K562 (cell line): ENCODE measurements around the gene RUNDC1. TPM values are rescaled to one million over a fixed set of nuclear protein-coding genes. Genes with fewer than 3 reads are reported as not detected.

Source experiments
- ATAC-seq: fragments of 200-7000 bp; cut with Tn5 transposase; 3 replicates; pipeline ENCODE4 v1.9.1; 2020; ENCODE audit warnings: moderate library complexity
- BruUV-seq: library from RNA; stranded (reverse); fragments of 400-500 nt; replicated peaks from 2 replicates; lab custom pipeline; 2021; lab: Mats Ljungman, UMichigan
- CTCF ChIA-PET: fragments of 300-600 bp; formaldehyde crosslinking; extraction: SDS; loops from one replicate; lab custom pipeline; 2021; ENCODE audit warnings: low intra/inter-chr PET ratio; lab: Yijun Ruan, JAX
- POLR2A ChIA-PET: fragments of 300-600, 350-650 bp; sonication (Branson Sonifier 250); formaldehyde crosslinking; extraction: SDS; loops from one replicate; lab custom pipeline; 2021; ENCODE audit warnings: antibody characterized with exemption, inconsistent platforms; lab: Yijun Ruan, JAX
- DNase-seq, 4 experiments: peaks; one replicate each; pipeline versions ENCODE4 v3.0.0 to v3.0.0-alpha.2; 2011 to 2018; ENCODE audit warnings: low spot score in 3 of 4, mixed read lengths in 3 of 4; ENCODE audit errors: extremely low read depth in 1 of 4
- FAIRE-seq: peaks from 2 replicates; lab custom pipeline; 2011; peaks lifted over from hg19 to GRCh38; lab: Jason Lieb, UNC
- H2AFZ ChIP-seq: 2 replicates; pipeline ENCODE4 v1.6.0; 2011; ENCODE audit warnings: low read depth, low read length, control low read depth, inconsistent platforms
- H3K27ac ChIP-seq: fragments of 200-600 bp; 3 replicates; pipeline ENCODE4 v1.8.0; 2011; ENCODE audit warnings: low read depth, mild to moderate bottlenecking, control low read depth, inconsistent platforms, low read length, moderate library complexity, mixed read lengths; ENCODE audit errors: extremely low read depth
- H3K27me3 ChIP-seq, 2 experiments: fragments of 300-600 bp in 1 of 2; 2 replicates in 1 of 2; 3 replicates in 1 of 2; pipeline versions ENCODE4 v1.6.0 to v1.8.0; 2011; ENCODE audit warnings: inconsistent platforms in 2 of 2, low read length in 2 of 2, mild to moderate bottlenecking in 1 of 2, mixed read lengths in 1 of 2, moderate library complexity in 1 of 2; ENCODE audit not compliant: control insufficient read depth in 2 of 2, insufficient read depth in 2 of 2
- H3K36me3 ChIP-seq: fragments of 300-600 bp; 3 replicates; pipeline ENCODE4 v1.8.0; 2011; ENCODE audit warnings: mild to moderate bottlenecking, low read length, inconsistent platforms; ENCODE audit not compliant: control insufficient read depth, insufficient read depth
- H3K4me1 ChIP-seq, 2 experiments: fragments of 200-600 bp in 1 of 2; replicated peaks in 1 of 2; 2 replicates in 1 of 2; 3 replicates in 1 of 2; pipeline versions ENCODE4 v1.5.1 to v1.8.0; 2011; ENCODE audit warnings: inconsistent platforms in 2 of 2, low read length in 2 of 2, mild to moderate bottlenecking in 1 of 2, mixed read lengths in 1 of 2, moderate library complexity in 1 of 2; ENCODE audit not compliant: control insufficient read depth in 2 of 2, insufficient read depth in 2 of 2
- H3K4me2 ChIP-seq: 2 replicates; pipeline ENCODE4 v1.6.1; 2011; ENCODE audit warnings: low read length, control low read depth, inconsistent platforms, mixed read lengths; ENCODE audit not compliant: insufficient read depth
- H3K4me3 ChIP-seq: fragments of 200-600 bp; sonication (generic), shearing (Covaris generic); 2 replicates; pipeline ENCODE4 v1.5.1; 2016; ENCODE audit warnings: control low read depth, inconsistent platforms
- H3K79me2 ChIP-seq: fragments of 200-600 bp; 3 replicates; pipeline ENCODE4 v1.8.0; 2011; ENCODE audit warnings: low read length, inconsistent platforms; ENCODE audit not compliant: control insufficient read depth, insufficient read depth
- H3K9ac ChIP-seq, 2 experiments: 2 replicates each; pipeline versions ENCODE4 v1.6.0 to v1.6.1; 2011; ENCODE audit warnings: low read depth in 2 of 2, low read length in 2 of 2, control low read depth in 1 of 2, inconsistent platforms in 1 of 2, mild to moderate bottlenecking in 1 of 2, mixed read lengths in 1 of 2; ENCODE audit not compliant: insufficient read depth in 1 of 2
- H3K9me1 ChIP-seq: one replicate; pipeline ENCODE4 v1.6.0; 2011; ENCODE audit warnings: inconsistent platforms, mild to moderate bottlenecking, low read length, moderate library complexity; ENCODE audit not compliant: control insufficient read depth, insufficient read depth
- H3K9me3 ChIP-seq: replicated peaks from 2 replicates; pipeline ENCODE4 v1.5.1; 2011; ENCODE audit warnings: low read depth, low read length, inconsistent platforms; ENCODE audit not compliant: control insufficient read depth, insufficient read depth
- H4K20me1 ChIP-seq: replicated peaks from 2 replicates; pipeline ENCODE4 v1.6.1; 2011; ENCODE audit warnings: low read length, inconsistent platforms, mixed read lengths; ENCODE audit not compliant: control insufficient read depth, insufficient read depth
- HNRNPUL1 ChIP-seq: fragments of 200-400 bp; formaldehyde crosslinking; IDR thresholded peaks from 2 replicates; pipeline ENCODE4 v1.6.1; 2017; ENCODE audit warnings: low read length
- JUND ChIP-seq, 2 experiments: IDR thresholded peaks; 2 replicates in 1 of 2; 3 replicates in 1 of 2; pipeline ENCODE4 v1.6.1; 2011; ENCODE audit warnings: borderline replicate concordance in 2 of 2, low read depth in 2 of 2, low read length in 2 of 2, improper control_type of control experiment in 1 of 2, missing biosample characterization in 1 of 2, missing genetic modification characterization in 1 of 2, missing genetic modification reagents in 1 of 2
- KDM2B ChIP-seq: fragments of 250-450 bp; sonication (Bioruptor Pico); IDR thresholded peaks from 2 replicates; pipeline ENCODE4 v1.8.0; 2021; ENCODE audit warnings: mild to moderate bottlenecking, moderate library complexity
- MXI1 ChIP-seq: IDR thresholded peaks from 2 replicates; pipeline ENCODE4 v1.6.1; 2011; ENCODE audit warnings: low read depth, mild to moderate bottlenecking, improper control_type of control experiment, low read length
- SIN3A ChIP-seq, 2 experiments: fragments of 150-350 bp in 1 of 2; IDR thresholded peaks; 2 replicates each; pipeline ENCODE4 v1.6.1; 2011 to 2016; ENCODE audit warnings: borderline replicate concordance in 2 of 2, low read depth in 2 of 2, low read length in 2 of 2, mild to moderate bottlenecking in 2 of 2, moderate library complexity in 2 of 2; ENCODE audit not compliant: control insufficient read depth in 1 of 2
- WHSC1 ChIP-seq: IDR thresholded peaks from one replicate; pipeline ENCODE4 v1.6.1; 2012; ENCODE audit warnings: low read length, control low read depth, inconsistent platforms
- WGBS: fragments of 100-300 bp; shearing (Covaris generic); methylation state at CpG from one replicate; pipeline ENCODE4 v1.1.6; 2016; ENCODE audit warnings: low coverage, mixed read lengths; ENCODE audit not compliant: insufficient coverage; ENCODE audit errors: missing lambda C conversion rate; 5-methylcytosine and 5-hydroxymethylcytosine counted together
- in situ Hi-C: fragments of 300-500 bp; cut with MboI; formaldehyde crosslinking; loops from 4 replicates; pipeline ENCODE4 v1.15.0; 2018; ENCODE audit warnings: inconsistent platforms, mixed read lengths
- intact Hi-C: fragments of 100-400 bp; cut with micrococcal nuclease; formaldehyde crosslinking; loops from 2 replicates; pipeline ENCODE4 v1.14.2; 2022
- polyA plus RNA-seq, 8 experiments: library from polyadenylated mRNA; depleted of rRNA in 4 of 8; stranded (reverse) in 5 of 8; unstranded in 3 of 8; fragments of >200 nt; fragmentation: Nextera tagmentation in 2 of 8; fragmentation: Illumina TruSeq in 1 of 8; extraction: Ambion mirVana in 2 of 8; extraction: Trizol in 1 of 8; gene quantifications; 2 replicates each; pipeline versions ENCODE4 v1.2.1 to v1.2.3, GENCODE V29; 2011 to 2014; ENCODE audit warnings: inconsistent platforms in 1 of 8, missing spikeins in 1 of 8
- total RNA-seq, 7 experiments: library from RNA; depleted of rRNA in 6 of 7; stranded (reverse); fragments of >200 nt in 6 of 7; fragmentation: Illumina TruSeq in 2 of 7; extraction: Trizol in 2 of 7; gene quantifications; 2 replicates each; pipeline versions ENCODE4 v1.2.1 to v1.2.3, GENCODE V29; 2011 to 2021; ENCODE audit warnings: low replicate concordance in 1 of 7
- TF ChIP-seq, protein P1 (sequence below): fragments of 250-450 bp; sonication (Bioruptor Pico); IDR thresholded peaks from 2 replicates; pipeline ENCODE4 v1.9.0; 2021; ENCODE audit warnings: mild to moderate bottlenecking, inconsistent platforms
- TF ChIP-seq, protein P2 (sequence below): fragments of 450-650 bp; IDR thresholded peaks from 2 replicates; pipeline ENCODE4 v1.6.1; 2016; ENCODE audit warnings: missing biosample characterization, missing genetic modification characterization

The RUNDC1 gene
- total and polyA plus RNA-seq, 9 of the 15 experiments (the other 6 are each of a cell fraction or from before 2014, with no cell fraction given), result 3.4 to 12.6 (median 9.4) TPM

DNA sequence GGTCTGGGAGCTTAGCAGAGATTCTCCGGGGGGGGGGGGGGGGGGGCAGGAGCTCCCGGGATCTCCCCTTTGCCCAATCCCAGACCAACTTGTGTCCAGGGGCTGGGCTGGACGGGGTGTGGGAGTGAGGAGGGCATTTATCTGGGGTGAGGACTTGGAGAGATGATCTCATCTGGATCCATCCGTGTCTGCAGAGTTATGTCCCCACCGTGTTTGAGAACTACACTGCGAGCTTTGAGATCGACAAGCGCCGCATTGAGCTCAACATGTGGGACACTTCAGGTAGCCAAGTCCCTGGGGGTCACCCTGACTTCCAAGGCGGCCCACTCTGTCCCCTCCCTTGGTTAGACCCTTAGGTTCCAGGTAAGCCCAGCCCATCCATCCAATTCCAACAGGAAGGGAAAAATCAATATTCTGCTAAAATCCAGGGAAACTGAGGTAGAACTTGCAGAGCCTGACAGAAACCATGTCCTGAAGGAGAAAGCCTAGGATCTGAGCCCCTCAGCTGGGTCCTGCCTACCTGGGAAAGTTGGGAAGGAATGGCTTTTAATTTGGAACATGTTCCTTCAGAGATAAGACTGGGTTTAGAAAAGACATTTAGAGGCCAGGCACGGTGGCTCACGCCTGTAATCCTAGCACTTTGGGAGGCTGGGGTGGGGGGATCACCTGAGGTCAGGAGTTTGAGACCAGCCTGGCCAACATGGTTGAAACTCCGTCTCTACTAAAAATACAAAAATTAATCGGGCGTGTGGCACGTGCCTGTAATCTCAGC is 45.6 kb downstream of the RUNDC1 start (continued):
- TF ChIP-seq JUND (IDR thresholded peaks at IDR 0.05; ENCODE audit: borderline replicate concordance, low read depth, low read length) (0 out of 2 replicates have a peak, but pooled peaks have one; percentile 12), JUND (tag; IDR thresholded peaks at IDR 0.05; ENCODE audit: borderline replicate concordance, low read depth, low read length) (no peak), KDM2B (CRISPR knock-in tag) (no peak), HNRNPUL1 (no peak), WHSC1 (no peak)

DNA sequence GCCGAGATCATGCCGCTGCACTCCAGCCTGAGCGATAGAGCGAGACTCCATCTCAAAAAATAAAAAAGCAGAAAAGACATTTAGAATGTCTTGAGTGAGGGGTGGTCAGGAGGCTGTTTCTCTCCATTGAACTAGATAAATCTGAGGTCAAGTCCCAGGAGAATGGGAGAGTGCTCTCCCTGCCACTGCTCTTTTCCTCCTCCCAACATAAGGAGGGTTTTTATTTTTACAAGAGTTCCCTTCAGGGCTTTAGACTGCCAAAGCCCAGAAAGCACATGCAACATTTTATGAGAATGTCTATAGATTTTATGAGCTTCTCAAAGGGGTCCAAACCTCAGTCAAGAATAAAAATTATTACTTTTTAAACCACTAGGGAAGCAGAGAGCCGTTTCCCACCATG is 46.2 kb downstream of the RUNDC1 start:
- Histone ChIP-seq H3K36me3 (no peaks in the 10 kb centered on the region), H3K79me2 (peaks cover 6% of the 10 kb centered on the region; the same call in 2 of the 3 replicates)
- 70% methylated on average over 5 of the region's 5 CpGs for WGBS
- in situ Hi-C loops, result no loop called here
- FAIRE-seq, result no peak
- TF ChIP-seq MXI1, result no peak
- no peak for TF ChIP-seq SIN3A (IDR thresholded peaks at IDR 0.05; ENCODE audit: borderline replicate concordance in 2 of 2, control insufficient read depth in 1 of 2, low read depth in 2 of 2, low read length in 2 of 2)
- TF ChIP-seq, protein P1, sequence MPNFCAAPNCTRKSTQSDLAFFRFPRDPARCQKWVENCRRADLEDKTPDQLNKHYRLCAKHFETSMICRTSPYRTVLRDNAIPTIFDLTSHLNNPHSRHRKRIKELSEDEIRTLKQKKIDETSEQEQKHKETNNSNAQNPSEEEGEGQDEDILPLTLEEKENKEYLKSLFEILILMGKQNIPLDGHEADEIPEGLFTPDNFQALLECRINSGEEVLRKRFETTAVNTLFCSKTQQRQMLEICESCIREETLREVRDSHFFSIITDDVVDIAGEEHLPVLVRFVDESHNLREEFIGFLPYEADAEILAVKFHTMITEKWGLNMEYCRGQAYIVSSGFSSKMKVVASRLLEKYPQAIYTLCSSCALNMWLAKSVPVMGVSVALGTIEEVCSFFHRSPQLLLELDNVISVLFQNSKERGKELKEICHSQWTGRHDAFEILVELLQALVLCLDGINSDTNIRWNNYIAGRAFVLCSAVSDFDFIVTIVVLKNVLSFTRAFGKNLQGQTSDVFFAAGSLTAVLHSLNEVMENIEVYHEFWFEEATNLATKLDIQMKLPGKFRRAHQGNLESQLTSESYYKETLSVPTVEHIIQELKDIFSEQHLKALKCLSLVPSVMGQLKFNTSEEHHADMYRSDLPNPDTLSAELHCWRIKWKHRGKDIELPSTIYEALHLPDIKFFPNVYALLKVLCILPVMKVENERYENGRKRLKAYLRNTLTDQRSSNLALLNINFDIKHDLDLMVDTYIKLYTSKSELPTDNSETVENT, result no peak
- TF ChIP-seq, protein P2, sequence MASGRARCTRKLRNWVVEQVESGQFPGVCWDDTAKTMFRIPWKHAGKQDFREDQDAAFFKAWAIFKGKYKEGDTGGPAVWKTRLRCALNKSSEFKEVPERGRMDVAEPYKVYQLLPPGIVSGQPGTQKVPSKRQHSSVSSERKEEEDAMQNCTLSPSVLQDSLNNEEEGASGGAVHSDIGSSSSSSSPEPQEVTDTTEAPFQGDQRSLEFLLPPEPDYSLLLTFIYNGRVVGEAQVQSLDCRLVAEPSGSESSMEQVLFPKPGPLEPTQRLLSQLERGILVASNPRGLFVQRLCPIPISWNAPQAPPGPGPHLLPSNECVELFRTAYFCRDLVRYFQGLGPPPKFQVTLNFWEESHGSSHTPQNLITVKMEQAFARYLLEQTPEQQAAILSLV (tag), result no peak
- TF ChIP-seq, all 486 proteins: peak for 0
- Histone ChIP-seq H3K27me3 (no peaks in the 10 kb centered on the region), H4K20me1 (no peaks in the 10 kb centered on the region), H3K4me2 (no peak overlapping the region), H3K9me1 (no peaks in the 10 kb centered on the region), H2AFZ (no peak overlapping the region), H3K9me3 (no peaks in the 10 kb centered on the region), H3K4me3 (no peak overlapping the region), H3K9ac (no peak overlapping the region), H3K4me1 (peaks cover 3 to 51% of the 10 kb centered on the region in 2 experiments), H3K27ac (no peak overlapping the region)
- DNase-seq, result no peak
- ChIA-PET CTCF (no interaction called here), POLR2A (interaction anchor here (1.0 kb wide), 1 partner anchor 62 kb away, joined by 3 read pairs; no protein-coding TSS in a partner anchor)
- ATAC-seq, result no peak
- no TSS peak for BruUV-seq
- intact Hi-C loops, result no loop called here
